HPDE6-E6E7 (cell line): ENCODE measurements around the gene MAP2K5.

Source experiments
- DNase-seq: peaks from one replicate; pipeline ENCODE4 v3.0.0; 2011; ENCODE audit warnings: missing footprints; ENCODE audit errors: extremely low spot score

MAP2K5 gene

DNA sequence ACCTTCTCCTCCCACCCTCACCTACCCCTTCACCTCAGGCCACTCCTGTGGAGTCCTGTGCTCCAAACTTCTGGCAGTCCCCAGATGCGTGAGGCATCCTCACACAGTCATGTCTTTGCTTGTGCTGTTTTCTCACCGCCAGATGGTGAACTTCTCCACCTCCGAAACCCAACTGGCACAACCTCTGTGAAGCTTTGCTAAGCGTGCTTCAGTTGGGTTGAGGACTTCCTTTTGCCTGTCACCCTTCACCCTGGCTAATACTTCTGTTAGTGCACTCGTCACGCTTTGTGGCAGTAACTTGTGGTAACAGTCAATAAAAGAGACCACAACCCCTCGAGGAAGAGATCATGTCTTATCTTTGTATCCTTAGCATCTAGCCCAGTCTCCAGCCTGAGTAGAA, 240.8 kb downstream of the MAP2K5 start:
- no peak for DNase-seq

DNA sequence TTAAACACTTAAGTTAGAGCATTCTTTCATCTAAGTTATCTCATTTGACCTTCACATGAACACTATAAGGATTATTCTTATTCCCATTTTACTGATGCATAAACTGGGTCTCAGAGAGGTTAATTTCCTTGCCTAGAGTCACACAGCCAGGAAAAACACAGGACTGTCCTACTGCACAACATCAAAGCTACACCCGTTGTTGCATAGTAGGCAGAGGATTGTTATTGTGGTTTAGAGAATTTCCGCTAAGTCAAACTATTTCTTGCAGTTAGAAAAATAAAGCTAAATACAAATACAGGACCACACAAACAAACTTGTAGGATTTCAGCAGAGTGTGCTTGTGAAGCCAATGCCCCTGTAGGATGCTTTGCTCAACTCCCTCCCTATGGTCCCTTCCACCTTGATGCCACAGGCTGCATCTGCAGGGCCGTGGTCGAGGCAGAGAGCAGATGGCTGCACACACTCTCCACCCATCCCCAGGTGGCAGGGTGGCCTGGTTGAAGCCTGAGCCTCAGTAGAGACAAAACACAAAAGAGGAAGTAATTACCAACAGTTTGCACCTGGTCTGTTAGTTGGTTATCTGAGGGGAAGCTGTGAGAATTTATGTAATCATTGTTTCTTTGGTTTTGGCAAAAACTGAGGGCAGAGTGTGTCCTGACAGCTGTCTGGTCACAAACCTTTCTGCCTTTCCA, 241.7 kb downstream of the MAP2K5 start:
- no peak for DNase-seq

DNA sequence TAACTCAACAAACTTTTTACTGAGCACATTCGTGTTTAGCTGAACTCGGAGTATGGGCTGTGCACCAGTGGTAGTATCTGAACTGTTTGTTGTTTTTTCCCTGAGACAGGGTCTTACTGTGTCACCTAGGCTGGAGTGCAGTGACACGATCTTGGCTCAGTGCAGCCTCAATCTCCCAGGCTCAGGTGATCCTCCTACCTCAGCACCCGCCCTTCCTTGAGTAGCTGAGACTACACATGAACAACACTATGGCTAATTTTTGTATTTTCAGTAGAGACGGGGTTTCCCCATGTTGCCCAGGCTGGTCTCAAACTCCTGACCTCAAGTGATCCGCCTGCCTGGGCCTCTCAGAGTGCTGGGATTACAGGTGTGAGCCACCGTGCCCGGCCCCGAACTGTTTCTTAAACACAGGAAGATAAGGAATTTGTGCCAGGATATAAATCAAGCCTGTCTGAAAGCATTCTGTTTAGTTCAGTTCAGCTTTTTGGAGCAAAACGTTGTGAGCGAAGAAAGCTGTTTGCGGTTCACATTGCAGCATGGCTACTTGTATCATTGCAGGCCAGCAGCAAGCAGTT, 242.4 kb downstream of the MAP2K5 start:
- DNase-seq, result no peak

DNA sequence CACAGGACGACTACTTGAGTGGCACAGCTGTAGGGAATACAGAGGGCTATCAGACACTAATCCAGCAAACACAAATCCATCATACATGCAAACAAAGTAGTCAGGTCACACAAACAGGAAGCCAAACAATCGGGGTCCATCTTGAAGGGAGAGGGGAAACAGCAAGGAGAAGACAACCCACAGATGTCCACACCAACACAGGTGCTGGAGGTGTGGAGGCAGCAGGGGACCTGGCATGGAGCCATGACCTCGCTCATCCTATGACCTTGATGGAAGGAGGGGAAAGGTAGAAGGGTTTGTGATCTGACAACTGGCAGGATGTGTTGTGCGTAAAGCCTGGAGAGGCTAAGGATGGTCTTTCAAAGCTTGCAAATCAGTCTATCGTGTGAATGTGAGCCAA, 242.9 kb downstream of the MAP2K5 start:
- DNase-seq, result no peak

DNA sequence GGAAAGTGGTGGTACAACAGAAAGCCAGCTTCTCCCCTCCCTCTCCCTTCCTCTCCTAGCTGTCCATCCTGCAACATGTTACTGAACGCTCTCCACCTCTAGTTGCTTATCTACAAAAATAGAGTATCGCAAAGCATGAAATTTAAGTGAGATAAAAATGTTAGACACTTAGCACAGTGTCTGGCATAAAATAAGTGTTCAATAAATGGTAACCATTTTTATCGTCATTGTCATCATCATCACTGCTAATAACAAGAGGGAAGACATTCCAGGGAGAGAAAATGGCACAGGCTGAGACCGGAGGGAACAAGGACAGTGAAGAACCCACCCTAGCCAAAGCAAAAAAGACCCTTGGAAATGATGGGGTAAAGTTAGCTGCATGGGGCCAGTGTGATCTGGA, 244.1 kb downstream of the MAP2K5 start:
- DNase-seq, result no peak

DNA sequence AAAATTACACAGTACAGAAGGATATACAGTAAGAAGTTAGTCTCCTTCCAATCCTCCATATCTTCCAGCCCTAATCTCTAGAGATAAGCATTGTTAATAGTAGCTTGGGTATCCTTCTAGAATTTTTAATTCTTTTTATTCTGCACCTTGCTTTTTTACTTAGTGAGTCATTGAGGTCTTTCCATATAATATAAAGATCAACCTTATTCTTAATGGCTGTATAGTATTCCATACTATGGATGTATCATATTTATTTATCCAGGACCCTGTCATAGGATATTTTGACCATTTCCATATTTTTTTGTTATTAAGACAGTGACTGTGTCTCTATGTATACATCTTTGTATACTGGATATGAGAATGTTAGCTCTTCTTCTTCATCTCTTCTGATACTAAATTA, 246.5 kb downstream of the MAP2K5 start:
- no peak for DNase-seq

DNA sequence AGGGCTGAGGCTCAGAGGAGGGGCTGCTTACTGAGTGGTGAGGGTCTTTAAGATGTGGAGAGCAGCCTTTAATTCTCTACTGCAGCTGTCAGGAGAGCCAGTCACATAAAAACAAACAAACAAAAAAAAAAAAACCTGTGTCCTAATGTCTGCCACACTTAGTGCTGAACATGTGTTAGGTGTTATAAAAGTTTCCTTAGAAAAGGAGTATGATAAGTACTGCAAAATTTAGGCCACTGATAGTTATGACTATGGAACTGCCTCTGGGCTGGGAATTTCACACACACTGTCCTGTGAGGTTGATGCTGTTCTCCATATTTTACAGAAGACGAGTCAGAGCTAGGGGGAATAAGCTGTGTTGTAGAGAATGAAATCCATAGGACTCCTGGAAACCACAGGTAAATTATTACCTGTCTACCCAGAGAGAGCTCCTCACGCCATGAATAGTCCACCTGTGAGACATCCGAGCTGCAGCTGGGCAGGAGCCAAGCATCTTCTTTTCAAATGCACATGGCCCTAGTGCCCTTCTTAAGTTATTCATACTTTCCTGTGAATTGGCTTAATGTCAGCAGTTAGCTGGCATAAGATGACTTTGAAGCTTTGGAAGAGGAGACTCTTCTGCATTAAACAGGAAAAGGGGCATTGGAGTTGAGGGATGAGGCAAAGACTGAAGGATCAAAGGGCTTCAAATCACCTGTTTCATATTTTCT, 248.3 kb downstream of the MAP2K5 start:
- no peak for DNase-seq

DNA sequence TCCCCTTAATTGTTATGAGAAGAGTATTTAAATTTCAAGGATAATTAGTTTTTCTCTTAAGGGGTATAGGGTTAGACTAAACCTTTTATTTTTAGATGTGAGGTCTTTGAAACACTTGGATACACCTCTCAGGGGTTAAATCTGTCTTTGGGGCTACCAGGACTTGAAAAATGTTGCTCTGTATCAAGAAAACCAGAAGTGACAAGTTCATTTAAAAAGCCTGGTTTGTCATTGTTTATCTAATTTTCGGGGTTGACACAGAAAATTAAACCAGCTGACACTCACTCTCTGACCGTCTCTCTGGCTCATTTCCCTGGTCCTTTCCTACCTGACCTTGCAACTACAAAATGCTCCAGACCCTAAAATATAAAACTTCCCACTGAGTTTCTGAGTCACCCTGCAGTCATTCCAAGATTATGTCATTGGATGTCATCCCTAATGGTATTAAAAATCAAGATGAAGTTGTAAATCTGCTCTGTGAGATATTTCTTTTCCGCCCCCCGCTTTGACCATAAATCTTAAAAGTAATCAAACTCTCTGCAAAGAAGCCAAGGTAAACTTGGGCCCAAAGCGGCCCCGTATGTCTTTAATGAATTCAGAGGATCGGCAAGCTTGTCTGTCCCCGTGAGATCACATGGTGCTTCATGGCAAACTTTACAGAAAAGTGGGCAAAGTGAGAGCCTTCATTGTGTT, 249.9 kb downstream of the MAP2K5 start:
- DNase-seq, result no peak

DNA sequence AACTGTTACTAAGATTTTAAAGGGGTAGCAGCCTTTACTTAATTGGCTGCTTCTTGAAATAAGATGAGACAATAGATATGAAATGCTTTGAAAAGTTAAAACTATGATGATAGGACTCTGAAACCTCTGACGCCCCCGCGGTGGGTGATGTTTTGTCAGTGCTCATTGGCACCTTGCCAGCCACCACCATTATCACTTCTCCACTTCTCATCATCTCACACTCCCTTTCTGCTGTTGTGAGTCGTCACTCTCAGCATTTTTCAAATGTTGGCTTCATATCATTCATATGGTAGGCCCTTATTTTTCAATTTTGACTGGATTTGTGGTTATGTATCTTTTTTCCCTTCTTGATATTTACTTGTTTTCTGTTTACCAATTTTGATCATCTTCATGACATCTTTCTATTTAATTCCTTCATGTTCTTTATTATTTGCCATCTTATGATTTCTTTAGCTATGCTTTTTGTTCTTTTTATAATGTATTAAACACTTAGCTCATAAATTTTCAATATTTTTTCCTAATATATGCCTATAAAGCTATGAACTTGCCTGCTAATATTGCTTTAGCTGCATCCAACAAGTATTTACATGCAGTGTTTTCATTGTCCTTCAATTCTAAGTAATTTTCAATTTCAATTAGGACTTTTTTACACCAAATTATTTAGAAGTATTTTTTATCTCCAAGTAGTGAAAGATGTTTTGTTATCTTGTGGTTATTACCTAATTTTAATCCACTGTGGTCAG, 252.5 kb downstream of the MAP2K5 start:
- no peak for DNase-seq

DNA sequence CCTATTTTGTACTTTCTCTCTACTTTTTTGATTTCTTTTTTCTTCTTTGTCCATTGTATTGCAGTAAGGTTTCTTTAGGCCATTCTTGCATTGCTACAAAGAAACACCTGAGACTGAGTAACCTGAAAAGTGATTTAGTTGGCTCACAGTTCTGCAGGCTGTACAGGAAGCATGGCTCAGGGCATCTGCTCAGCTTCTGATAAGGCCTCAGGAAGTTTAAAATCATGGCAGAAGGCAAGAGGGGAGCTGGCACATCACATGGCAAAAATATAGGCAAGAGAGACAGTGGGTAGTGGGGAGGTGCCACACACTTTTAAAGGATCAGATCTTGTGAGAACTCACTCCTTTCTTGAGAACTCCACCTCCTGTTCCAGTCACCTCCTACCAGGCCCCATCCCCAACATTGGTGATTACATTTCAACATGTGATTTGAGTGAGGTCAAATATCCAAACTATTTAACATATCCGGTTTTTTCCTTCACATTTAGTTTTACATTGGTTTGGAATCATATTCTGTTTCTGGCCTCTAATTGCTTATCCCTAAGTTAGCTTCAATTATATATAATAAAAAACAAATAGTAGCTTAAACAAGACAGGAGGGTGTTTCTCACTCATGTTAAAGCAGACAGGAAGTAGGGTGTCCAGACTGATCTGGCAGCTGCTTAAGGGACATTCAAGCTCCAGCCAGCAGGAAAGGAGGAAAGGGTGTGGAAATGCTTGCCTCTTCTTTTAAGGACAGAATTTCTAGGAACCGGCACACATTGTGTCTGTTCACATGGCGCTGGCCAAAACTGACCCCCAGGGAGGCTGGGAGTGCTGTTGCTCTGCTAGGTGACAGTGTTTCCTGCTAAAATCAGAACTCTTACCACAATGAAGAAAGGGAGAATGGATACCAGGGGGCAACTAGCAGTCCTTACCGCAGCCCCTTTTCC, 254.0 kb downstream of the MAP2K5 start:
- DNase-seq, result no peak

DNA sequence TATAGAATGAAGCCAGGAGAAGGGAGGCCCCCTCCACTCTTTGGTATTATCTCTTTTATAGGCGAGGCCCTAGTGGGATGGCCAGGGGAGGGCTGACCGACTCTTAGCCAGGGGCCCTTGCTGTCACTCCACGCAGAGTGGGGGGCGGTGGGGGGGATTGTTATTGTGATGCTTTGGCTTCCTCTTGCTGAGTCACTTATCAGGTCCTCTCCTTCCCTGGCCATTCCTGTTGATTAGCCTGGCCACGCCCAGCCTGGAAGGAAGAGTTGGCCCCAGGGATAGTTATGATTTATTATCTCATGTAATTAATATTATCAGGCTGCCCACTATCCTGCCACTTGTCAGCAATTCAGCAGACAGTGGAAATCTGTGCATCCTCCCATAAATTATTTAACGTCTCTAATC, 257.3 kb downstream of the MAP2K5 start:
- DNase-seq, result no peak

DNA sequence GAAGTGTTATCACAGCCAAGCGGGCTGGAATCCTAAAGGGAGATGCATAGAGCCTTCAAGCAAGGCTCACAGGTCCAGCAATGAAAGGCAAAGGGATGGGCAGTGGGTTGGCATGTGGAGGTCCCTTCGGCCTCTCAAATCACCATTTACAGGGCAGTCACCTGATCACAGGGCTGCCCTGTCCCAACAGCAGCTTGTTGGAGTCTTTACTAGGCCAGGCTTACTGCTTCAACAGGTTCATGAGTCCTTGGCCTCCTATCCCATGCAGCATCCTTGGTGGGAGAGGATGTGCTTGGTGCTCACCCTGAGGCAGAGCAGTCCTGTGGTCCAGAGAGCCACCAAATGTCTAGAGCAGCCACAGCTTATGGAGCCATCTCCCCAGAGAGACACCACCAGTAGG, 258.6 kb downstream of the MAP2K5 start:
- no peak for DNase-seq

DNA sequence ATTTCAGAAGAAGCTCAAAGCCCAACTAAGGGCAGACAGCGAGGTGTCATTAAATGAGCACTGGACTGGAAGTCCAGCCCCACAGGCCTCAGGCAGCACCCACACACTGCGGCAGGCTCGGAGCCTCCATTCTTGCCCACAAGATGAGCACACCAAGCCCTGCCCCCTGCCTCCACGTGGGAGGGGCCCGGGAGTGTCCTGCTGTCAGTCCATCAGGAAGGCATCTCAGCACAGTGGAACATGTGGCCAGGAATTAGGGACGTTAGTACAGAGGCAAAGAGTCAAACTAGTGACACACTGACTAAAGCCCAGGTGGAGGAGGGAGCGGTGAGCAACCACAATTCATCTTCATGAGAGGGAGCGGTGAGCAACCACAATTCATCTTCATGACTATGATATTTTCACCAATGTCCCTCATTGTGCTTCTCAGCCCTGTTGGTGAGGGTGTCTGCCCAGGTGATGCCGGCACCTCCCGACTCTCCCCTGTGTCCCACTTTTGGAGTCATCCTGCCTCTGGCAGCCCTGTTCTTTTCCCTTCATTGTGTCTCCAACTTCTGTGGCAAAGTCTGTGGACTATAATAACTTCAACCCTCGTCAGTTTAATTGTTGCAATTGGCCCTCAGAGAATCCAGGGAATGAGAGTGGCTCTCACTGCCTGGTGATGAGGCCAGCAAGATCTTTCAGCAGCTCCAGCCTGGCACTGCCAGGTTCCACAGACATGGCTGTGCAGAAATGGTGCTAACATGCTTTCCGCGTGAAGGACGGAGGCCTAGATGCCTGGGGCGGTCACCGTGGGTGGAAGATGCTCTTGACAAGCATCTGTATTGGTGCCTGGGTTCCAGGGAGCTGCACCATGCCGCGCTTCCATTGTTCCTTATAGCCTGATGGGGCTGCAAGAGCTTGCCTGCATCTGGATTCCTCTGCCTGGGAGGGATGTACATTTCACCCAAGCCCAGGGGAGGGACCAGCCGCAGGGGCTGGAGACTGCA, 259.7 kb downstream of the MAP2K5 start:
- no peak for DNase-seq

DNA sequence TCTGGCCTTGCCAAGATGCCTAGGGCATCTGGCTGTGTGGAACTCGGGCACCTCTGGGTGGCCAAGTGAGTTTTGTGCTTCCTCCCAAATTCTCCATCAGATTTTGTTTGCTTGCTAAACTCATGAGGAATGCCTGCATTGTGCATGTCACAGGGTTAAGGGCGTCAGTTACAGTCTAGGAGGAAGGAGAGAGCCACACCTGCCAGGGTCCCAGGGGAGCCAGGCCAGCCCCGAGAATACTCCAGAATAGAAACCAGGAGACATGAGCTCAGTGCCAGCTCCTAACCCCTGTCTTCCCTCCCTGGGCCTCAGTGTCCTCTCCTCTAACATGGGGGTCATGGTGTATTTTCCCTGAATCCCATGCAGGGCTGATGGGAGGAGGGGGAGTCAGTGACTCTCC, 260.8 kb downstream of the MAP2K5 start:
- DNase-seq, result no peak

DNA sequence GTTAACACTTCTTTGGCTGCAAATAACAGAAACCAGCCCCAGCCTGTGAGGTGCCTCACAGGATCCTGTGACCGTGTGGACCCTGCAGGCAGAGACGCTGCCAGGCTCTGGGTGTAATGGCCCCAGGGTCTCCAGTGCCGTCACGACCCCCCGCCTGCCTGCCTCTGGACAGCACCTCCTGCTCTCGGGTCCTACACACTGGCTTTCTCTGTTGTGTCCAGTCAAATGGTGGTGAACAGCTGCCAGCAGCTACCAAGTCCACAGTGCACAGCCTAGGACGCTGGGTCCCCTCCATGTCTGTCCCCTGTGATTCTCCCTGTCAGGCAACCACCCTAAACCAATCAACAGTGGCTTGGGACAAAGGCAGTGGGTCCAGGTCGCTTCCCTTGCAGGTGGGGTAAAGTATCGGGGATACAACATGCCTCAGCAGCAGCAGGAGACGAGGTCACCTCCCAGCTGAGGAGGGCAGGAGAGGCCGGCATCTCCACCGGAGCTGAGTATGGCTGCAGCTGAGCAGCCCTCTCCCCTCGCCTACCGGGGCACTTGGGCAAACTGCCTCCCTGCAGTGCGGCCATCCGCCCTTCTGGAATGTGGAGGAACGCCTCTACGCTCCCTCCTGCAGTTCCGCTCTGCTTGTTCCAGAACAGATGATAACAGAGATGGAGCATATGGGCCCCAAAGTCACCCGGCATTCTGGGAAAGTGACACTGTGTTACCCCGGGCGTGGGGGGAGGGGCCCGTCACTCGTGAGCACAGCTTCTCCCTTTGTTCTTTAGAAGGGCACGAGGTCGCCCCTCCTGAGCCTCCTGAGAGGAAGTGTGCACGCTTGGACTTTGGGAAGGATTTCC, 261.7 kb downstream of the MAP2K5 start:
- no peak for DNase-seq

DNA sequence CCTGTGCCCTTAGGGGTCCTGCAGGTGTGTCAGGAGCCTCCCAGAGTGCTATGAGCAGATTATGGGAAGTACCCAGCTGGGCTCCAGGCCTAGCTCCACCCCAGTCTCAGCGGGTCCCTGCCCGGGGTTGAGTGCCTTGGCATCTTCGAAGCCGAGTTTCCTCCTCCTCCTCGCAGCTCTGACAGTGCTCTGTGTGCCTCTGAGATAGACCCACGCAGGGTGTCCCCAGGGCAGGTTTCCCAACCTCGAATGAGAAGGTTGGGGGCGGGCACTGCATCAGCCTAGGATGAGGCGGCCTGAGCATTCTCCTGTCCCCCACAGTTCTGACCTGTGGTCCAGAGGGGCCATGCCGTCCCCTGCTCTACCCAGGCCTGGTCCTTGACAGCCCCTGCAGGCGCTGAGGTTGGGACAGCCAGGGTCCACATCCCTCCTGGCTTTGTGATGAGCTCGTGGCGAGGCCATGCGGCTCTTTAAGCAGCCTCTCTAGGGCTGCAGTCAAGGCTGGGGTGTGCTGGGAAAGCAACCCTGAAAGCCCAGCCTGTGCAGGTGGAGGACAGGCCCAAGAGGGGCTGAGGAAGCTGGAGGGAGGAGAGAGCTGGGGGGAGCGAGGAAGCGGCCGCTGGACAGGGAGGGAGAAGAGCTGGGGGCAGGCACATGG, 262.6 kb downstream of the MAP2K5 start:
- DNase-seq, result no peak

DNA sequence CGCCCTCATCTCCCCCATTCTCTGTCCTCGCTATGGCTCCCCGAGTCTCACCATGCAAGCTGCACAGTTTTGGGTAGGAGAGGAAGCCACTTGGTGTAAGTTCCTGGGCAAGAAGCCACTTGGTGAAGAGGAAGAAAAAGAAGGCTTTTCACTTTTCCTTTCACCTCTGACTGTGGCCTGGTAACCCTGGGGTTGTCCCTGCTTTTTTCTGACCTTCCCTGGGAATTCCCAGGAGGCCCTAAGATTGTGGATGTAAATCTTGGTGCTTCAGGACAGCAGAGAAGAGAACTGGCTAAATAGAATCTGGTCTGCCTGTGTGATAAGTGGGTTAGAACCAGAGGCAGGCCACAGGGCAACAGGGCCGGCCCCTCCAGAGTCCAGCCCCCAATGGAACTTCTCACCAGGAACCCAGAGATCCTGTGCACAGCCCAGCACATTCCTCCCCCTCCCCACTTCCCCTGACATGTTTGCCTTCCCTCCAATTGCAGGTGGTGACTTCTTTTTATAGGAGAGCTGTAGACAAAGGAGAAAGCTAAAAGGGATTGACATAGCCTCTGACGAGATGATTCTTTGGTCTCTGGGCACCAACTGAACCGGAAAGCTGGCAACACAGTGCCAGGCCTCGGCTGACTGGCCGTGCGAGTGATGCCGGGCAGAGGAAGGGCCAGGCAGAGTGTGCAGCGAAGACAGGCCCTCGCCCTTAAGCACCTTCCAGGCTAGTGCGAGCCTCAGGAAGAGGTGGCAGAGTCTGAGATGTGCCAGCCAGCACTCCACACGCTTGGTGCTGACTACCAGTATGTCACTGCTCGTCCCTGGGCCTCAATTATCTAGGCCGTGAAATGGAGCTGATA, 263.4 kb downstream of the MAP2K5 start:
- no peak for DNase-seq
